ENCODE results near the gene MPC1L.

MPC1L gene

DNA sequence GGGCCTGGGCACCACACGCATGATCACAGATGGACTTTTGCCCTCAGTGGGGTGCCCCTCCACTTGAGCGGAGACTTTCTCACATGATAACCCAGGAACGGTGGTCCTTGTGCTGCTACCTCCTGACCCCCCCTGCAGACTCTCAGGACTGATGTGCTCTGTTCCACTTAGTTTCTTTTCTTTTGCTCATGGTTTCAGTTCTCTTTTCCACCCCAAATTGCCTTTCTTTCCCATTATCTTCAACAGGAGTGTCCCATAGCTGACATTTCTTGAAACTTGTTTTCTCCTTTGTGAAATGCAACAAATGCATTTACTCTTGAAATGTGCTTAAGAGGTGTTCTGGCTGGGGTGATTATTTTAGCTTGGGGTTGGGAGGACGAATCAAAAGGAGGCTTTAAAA, 9.0 kb downstream of the MPC1L start:
- DNase-seq (ENCODE audit: low read depth): no peak

GRCh38 chrX:40637687-40638086, 14.5 kb downstream of the MPC1L start:
- no peak for DNase-seq (ENCODE audit: low read depth)

DNA sequence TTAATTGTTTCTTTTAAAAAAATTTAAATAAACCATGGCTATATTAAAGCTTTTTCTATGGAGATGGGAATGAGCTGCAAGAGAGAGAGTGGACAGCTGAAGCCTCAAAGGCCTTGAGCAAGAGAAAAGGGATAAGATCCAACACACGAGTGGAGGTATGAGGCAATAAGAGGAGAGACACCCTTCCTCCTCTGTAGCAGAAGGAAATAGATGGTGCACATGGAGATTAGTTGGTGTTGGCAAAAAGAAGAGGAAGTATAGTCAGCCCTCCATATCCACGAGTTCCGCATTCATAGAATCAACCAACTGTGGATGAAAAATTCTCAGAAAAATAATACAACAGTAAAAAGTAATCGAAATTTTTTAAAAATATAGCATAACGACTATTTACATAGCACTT, 20.9 kb downstream of the MPC1L start:
- DNase-seq (ENCODE audit: low read depth): peak; percentile 71

- peak; percentile 58 for DNase-seq (ENCODE audit: low read depth)
Measured at GRCh38 chrX:40644821-40645358, 21.7 kb downstream of the MPC1L start.

- peak; percentile 3 for DNase-seq (ENCODE audit: low read depth)
Measured at GRCh38 chrX:40646489-40647306, 23.5 kb downstream of the MPC1L start.

- DNase-seq (ENCODE audit: low read depth): peak; percentile 81
Measured at GRCh38 chrX:40647307-40648197, 24.3 kb downstream of the MPC1L start, which contains the start of gene CXorf38. Gene CXorf38, minus strand, starts transcription at chrX:40647561. Its CDS starts 41 bp downstream, at chrX:40647520.

GRCh38 chrX:40651620-40652223, 28.5 kb downstream of the MPC1L start:
- DNase-seq (ENCODE audit: low read depth): peak; percentile 21

DNA sequence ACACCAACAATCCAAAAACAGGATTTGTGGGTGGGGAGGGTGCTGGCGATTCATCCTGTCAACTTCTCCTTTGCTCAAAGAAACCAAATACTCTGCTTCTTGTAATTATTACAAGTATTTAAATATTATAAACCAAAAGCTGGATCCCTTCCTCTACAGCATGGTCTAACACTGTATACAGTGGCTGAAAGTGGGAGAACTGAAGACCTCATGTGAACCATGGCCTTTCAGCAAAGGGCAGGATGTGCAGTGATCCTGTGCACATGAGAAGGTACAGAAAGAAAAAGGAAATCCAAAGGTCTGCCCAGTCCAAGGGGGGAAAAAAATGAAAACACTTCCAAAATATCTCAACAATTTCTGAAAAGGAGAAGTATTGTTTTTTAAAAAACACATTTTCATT, 29.4 kb downstream of the MPC1L start:
- no peak for DNase-seq (ENCODE audit: low read depth)

DNA sequence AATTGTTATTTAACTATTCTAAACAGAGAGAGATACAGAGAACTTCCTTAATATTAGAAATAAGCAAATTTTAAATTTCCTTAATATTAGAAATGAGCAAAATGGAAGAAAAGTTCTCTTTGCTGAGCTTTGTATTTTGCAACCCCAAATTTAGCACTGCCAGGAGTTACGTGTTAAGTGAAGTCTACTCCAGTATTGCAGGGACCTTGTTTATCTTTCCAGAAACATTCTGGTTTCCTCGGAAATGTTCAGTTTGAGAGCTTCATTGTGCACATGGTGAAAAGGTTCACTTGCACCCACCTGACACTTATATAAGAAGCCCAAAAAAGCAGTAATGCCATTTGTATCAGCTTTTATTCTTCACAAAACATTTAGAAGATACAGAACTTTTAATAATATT, 30.3 kb downstream of the MPC1L start:
- no peak for DNase-seq (ENCODE audit: low read depth)

DNA sequence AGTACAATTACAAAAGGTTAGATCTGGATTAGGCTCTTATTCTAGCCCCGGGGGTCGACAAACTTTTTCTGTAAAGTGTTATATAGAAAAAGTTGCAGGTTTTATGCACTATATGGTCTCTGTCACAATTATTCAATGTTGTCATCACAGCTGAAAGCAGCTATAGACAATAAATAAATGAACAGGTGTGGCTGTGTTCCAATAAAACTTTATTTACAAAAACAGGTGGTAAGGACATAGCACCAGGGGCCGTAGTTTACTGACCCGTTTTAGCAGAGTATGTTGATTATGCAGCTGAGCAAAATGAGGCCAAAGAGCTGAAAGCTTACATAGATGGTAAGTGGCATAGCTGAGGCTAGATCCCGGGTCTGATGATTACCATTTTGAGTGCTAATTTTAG, 37.2 kb downstream of the MPC1L start:
- DNase-seq (ENCODE audit: low read depth): no peak

DNA sequence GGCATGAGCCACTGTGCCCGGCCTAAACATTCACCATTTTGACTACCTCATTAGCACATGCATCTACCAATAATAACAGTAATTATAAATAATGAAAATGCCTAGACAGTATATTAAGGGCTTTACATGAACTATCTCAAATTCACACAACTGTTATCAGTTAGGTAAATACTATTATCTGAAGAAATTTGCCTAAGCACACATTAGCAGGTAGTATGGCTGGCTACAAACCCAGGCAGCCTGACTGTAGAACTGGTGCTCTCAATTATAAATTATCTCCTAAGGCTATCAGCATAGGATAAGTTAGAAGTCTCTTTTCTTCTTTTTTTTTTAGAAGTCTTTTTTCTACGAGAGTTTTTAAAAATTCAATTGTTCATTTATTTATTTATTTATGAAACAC, 38.3 kb downstream of the MPC1L start:
- no peak for DNase-seq (ENCODE audit: low read depth)

DNA sequence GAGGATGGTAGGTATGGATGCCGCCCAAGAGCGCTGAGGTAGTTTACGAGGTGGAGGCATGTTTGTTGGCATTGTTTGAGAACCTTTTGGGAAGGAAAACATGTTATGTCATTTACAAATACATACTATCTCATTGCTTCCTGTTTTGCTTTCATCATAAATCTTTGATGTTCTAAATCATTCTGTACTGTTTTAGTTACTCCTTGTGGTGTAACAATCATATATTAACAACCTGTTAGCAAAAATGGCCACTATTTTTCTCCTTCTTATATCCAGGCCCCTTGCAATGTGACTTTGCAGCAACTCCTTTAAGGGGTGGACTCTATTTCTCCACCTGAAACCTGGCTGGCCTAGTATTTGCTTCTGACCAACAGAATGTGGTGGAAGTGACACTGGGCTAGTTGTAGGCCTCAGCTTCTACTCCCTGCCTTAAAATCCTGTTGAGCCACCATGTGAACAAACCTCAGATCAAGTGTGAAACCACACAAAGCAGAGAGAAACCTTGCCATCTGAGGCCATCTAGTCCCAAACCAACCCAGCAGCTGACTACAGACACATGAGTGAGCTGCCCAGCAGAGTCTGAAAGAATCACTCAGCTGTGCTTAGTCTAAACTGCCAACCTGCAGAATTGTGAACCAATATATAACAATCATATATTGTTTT, 40.0 kb downstream of the MPC1L start:
- no peak for DNase-seq (ENCODE audit: low read depth)

DNA sequence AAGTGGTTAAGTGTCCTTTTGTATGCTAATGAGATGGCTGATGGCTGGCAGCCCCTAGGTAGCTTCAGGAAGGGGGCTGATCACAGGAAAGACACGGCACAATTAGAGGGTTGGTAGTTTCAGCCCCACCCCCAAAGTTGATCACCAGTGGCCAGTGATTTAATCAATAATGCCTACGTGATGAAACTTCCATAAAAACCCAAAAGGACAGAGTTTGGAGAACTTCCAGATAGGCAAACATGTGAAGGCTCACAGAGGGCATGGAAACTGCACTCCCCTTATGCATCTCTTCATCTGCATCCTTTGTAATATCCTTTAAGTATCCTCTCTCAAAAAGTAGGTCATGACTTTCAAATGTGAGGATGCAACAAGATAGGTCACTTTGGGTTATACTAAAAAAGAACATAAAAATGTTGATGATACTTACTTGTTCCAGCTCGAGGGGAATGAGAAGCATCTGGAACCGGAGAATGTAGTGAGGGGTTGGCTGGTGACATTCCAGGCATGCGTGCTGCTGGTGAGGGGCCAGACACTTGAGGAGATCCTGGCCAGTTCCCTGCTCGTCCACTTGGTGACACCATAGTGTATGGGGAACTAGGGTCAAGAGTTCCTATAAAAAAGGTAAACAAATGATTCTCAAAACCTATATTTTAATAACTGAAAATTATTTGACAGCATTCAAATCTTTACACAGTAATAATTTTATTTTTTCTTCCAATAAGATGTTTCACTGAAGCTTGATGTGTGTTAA, 40.8 kb downstream of the MPC1L start:
- peak; percentile 38 for DNase-seq (ENCODE audit: low read depth)

DNA sequence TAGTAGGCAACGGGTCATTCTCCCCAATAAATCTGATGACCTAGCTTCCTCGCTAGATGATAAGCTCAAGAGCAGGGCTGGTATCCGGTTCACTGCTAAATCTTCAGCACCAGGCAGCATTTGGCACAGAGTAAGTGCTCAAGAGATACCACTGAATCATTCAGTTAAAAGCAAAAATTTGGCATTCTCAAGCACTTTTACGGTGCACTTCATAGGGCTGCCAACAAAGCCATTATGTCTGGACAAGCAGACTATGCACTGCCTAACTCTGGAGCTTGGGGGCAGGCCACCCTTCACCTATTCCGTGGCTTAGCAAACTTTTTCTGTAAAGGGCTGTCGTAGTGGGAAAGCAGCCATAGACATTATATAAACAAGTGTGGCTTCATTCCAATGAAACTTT, 47.9 kb downstream of the MPC1L start:
- DNase-seq (ENCODE audit: low read depth): no peak
